Suprapubic skin (tissue), 3 donors: ENCODE measurements around the gene HOXC10.

ENCODE experiments used
- EP300 ChIP-seq: sonication (generic); formaldehyde crosslinking; IDR thresholded peaks from one replicate; pipeline ENCODE4 v1.6.1; 2017; ENCODE audit warnings: antibody characterized with exemption
- POLR2A ChIP-seq, 2 donors: fragments of 450-650 bp; IDR thresholded peaks; one replicate each; pipeline ENCODE4 v1.6.1; 2017; ENCODE audit warnings: antibody characterized with exemption in 2 of 2, mild to moderate bottlenecking in 2 of 2, moderate library complexity in 2 of 2
- TF ChIP-seq, protein P1 (sequence below), 2 donors: fragments of 200-600 bp in 1 of 2; fragments of 450-650 bp in 1 of 2; sonication (generic) in 1 of 2; IDR thresholded peaks; one replicate each; pipeline ENCODE4 v1.5.1; 2016 to 2019; ENCODE audit warnings: antibody characterized with exemption in 2 of 2, mild to moderate bottlenecking in 1 of 2, moderate library complexity in 1 of 2

- TF ChIP-seq, protein P1, sequence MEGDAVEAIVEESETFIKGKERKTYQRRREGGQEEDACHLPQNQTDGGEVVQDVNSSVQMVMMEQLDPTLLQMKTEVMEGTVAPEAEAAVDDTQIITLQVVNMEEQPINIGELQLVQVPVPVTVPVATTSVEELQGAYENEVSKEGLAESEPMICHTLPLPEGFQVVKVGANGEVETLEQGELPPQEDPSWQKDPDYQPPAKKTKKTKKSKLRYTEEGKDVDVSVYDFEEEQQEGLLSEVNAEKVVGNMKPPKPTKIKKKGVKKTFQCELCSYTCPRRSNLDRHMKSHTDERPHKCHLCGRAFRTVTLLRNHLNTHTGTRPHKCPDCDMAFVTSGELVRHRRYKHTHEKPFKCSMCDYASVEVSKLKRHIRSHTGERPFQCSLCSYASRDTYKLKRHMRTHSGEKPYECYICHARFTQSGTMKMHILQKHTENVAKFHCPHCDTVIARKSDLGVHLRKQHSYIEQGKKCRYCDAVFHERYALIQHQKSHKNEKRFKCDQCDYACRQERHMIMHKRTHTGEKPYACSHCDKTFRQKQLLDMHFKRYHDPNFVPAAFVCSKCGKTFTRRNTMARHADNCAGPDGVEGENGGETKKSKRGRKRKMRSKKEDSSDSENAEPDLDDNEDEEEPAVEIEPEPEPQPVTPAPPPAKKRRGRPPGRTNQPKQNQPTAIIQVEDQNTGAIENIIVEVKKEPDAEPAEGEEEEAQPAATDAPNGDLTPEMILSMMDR (IDR thresholded peaks at IDR 0.05) = no peak
- TF ChIP-seq POLR2A (IDR thresholded peaks at IDR 0.05) (no peak), EP300 (no peak)
Observed at GRCh38 chr12:54031480-54031879, 46.5 kb downstream of the HOXC10 start.
